ENCODE results near the gene SLC2A1.

SLC2A1 gene

DNA sequence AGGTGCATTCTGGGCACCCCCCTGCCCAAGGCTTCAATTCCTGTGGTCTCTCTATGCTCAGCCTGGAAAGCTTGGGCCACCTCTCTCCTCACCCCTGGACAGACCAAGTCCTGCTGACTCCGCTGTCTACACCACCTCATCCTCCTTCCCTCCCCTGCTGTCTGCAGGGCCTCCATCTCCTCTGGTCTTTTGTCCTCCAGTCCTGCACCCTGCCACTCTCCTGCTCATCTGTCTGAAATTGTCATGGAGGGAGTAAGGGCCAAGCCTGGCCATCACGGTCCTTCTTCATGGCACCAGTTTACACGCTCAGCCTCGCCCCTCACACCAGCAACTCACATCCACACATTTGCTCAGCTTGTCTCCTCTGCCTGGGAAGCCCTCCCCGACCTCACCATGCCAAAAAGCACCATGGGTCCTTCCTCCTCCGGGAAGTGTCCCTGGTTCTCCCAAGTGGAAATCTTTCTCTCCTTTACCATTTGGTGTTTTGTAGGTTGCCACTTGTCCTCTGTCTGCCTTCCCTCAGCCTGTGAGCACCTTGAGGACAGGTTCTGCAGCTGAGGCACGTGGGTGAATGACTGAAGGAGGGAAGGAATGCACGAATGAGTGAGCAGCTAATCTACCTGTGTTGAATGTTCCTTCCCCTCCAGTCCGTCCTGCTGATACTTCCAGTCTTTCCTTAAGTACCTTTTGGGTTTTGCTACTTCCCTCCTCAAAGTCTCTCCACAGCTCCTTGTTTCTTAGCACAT lies 2.1 kb upstream of the SLC2A1 start:
- no peak for DNase-seq (ENCODE audit: low read depth in 3 of 3)

DNA sequence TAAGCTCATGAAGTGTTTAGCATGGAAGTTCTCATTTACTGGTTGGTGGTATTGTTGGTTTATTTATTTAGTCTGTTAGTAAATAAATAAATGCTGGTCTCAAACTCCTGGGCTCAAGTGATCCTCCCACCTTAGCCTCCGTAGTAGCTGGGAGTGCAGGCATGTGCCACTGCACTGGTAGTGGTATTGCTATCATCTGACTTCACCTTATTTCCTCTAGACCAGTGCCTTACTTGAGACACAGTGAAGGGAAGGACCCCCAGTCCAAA lies 1.4 kb upstream of the SLC2A1 start:
- DNase-seq (ENCODE audit: low read depth in 3 of 3): no peak

DNA sequence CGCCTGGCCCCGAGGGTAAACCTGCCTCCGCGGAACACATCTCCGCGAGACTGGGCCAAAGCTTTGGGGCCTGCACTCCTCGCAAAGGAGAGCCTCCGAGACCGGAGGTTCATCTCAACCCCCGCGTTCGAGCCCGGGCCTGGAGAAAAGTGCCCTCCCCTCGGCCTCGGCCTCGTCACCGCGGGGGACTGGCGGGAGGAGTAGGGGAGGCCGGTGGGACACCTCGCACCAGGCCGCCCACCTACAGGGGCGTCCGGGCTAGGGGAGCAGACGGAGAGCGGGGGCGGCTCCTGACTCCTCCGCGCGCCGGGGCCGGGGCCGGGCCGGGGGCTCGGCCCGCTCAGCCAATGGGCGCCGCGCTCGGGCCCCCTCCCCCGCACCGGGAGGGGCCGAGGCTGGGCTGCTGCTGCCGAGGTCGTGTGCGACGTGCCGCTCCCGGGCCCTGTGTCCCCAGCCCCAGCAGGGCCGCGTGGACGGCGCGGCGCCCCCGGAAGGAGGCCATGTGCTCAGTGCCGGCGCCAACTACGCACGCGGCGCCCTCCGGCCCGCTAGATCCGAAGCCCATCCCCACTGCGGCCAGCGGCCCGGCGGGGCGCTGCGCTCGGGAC lies 684 bp downstream of the SLC2A1 start:
- peak; percentile 39 to 60 (median 57) for DNase-seq (ENCODE audit: low read depth in 3 of 3)

DNA sequence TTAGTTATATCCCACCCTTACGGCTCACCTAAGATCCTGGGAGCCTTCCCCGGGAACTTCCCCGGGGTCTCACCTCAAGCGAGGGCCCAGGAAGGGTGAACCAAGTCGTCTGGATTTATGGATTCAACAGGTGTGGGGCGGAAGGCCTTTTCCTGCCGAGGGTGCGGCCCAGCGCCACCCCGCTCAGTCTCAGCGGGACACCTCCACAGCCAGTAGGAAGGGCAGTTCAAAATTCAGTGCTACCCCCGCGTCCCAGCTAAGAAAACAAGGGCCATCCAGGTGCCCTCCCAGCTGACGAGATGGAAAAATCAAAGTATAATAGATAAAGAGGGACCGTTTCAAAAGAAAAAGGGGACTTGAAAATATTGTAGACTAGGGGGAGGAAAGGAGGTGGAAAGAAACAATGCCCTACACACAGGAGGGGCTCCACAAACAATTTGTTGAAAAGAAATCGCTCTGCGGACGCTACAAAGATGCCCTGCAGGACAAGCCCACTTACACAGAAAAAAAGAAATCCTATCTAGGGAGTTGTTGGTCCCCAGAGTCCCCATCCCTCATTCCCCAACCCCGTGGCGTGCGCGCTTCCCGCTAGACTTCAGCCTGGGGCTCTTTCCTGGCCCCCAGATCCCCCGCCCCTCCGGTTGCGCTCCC lies 1.3 kb downstream of the SLC2A1 start:
- no peak for DNase-seq (ENCODE audit: low read depth in 3 of 3)

DNA sequence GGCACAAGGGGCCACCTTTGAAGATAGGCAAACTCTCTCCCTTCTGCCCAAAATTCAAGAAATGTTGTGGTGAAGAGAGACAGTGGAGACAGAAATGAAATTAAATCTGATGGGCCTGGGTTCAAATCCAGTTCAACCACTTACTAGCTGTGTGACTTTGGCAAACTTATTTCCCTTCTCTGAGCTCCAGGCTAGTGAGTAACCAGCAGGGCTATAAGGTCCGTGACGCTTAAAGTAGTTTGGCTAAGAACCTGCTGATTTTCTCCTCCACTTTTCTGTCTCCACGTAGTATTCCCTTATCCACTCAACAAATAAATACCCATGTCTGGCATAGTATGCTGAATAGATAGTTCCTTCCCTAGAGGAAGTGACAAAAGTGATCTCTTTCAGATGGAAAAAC lies 1.9 kb downstream of the SLC2A1 start:
- DNase-seq (ENCODE audit: low read depth in 3 of 3): no peak

DNA sequence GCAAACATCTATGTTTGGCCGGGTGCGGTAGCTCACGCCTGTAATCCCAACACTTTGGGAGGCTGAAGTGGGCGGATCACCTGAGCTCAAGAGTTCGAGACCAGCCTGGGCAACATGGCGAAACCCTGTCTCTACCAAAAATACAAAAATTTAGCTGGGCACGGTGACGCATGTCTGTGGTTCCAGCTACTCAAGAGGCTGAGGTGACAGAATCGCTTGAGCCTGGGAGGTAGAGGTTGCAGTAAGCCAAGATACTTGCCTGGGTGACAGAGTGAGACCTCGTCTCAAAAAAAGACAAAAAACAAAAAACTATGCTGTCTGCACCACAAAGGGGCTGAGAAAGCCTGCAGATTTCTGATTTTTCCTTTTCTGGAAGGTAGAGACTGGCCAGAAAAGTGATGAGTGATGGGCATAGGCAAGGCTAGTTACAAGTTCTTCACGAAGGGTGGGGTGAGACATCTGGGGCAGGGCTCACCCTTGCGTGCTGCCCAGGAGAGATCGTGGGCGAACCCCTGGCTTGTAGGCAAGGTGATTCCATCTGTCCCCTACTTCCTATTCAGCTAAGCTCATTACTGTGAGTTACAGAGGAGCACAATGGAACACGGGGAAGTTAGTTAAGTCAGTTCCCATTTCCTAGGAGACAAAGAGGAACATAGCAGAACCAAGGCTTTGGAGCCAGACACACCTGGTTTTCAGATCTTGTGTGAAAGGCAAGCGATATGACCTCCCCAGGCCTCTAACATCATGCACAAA lies 3.2 kb downstream of the SLC2A1 start:
- no peak for DNase-seq (ENCODE audit: low read depth in 3 of 3)

DNA sequence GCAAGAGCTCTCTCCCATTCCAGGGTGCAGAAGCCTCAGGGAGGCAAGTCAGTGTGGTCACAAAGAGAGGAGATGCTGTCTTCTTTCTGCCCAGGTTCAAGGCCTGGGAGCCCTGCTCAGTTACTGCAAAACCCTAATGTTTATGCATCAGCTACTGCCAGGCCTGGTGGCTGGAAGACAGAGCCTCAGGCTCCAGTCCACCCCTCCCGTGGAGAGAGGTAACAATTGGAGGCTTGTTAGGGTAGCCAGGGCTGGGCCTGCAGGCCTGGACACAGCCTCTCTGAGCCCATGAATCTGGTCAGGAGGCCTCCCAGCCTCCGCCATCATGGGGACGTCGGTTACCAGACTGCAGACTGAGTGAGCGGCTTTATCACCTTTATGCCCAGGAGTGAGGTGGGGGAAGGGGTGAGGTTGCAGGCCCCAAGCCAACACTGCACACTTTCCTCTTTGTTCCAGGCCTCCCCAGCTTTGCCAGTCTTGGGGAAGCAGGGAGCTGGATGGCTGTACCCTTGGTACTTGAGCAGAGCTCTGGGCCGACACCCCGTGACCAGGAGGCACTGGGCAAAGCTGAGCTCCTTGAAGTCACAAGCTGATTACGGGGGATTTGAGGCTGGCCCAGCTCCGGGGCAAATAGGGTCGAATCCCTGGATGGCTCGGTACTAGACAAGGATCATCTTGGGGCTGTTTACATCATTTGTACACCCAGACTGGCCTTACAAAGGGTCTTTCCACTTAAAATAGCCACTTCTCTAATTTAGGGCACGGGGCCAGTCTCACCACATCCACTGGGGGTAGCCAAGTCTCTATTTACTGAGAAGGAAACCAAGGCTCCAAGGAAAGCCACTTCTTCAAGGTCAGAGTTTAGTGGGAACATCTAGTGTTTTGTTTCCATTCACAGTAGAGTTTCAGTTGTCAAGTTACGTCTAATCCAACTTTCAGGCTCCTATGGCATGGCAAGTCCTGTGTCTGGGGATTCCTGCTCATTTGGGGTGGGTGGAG lies 5.2 kb downstream of the SLC2A1 start:
- DNase-seq (ENCODE audit: low read depth in 3 of 3): no peak

DNA sequence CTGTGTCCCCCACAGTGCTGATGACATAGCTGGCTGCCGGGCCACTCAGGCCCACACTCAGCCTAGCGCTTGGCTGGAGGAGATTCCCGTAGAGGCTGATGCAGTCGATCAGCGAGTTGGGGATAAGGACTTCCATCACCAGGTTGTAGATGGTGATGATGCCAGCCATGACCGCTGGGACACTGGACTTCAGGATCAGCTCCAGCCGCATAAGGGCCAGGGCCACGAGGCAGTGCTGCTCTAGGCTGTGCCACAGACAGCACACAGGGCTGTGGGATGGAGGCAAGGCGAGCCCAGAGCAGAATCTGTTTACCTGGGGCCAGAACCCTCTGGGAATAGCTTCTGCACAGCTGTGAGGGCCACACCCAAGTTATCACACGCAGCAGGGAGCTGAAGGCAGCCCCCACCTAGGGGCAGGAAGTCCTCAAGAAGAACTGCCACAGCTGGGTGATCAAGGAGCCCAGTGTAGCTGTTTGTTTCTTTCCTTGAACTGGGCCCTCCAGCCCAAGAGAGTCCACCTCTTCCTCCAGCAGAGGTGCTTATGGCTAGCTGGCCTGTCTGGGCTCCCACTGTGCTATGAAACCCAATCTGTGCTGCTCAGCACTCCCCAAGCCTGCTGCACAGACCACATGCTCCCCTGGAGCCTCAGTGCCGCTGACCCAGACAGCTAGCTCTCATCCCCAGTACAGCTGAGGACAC lies 6.2 kb downstream of the SLC2A1 start:
- no peak for DNase-seq (ENCODE audit: low read depth in 3 of 3)

DNA sequence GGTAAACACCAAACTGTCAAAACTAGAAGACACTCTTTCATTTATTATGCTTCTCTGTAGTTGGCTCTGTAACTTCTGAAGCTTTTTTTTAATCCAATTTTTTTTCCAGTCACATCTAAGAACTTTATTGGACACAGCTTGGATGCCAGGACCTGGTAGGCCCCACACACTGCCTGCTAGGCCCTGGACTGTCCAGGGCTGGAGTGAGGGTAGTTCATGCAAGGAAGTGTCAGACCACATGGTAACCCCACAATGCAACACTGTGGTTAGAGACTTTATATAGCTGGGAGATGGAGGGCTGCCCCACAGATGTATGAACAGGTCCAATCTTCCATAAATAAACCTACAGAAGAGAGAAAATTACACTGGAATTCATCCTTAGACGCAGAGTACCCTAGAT lies 7.1 kb downstream of the SLC2A1 start:
- DNase-seq (ENCODE audit: low read depth in 3 of 3): no peak

DNA sequence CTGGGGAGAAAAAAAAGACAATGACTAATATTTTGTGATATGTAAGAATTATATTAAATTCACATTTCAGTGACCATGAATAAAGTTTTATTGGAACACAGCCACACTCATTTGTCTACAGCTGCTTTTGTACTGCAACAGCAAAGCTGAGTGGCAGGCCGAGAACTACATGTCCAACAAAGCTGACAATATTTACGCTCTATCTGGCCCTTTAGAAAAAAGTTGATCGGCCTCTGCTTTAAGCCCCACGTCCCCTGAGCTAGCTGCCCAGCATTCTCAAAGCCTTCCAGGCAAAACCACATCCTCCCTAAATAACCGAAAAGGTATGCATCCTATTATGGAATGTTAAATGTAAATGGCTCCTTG lies 8.6 kb downstream of the SLC2A1 start:
- no peak for DNase-seq (ENCODE audit: low read depth in 3 of 3)

DNA sequence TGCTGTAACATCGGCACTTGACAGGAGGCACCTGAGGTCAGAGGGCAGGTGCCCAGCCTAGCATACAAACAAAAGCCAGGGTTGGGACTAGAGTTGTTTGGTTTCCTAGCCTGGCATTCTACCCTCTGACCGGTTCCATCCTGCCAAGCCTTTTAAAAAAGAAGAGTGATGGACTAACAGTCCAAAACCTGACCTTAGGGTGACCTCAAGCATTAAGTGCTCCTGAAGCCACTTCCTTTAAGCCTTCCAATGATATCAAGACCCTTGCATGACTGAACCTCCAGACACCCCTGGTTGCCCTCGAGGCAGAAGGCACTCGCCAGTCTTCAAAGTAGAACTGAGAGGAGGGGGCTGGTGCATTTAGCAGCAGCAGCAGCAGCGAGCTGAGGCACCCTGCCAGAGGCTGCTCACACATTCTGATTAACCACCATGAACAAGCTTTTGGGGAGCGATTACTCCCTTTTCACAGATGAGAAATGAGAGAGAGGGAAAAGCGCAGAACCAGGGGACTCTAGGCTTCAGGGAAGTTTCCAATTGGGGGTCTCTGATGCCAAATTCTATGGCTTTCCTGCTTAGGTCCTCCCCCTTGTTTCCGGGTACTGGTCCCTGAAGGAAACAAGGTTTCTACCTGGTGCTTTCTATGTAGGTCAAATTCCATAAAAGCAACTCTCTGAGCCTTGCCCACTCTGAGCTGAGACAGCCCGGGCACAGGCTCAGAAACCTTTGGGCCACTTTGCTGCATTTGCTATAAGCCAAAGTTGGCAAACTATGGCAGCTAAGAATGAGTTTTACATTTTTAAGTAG lies 9.2 kb downstream of the SLC2A1 start:
- no peak for DNase-seq (ENCODE audit: low read depth in 3 of 3)

DNA sequence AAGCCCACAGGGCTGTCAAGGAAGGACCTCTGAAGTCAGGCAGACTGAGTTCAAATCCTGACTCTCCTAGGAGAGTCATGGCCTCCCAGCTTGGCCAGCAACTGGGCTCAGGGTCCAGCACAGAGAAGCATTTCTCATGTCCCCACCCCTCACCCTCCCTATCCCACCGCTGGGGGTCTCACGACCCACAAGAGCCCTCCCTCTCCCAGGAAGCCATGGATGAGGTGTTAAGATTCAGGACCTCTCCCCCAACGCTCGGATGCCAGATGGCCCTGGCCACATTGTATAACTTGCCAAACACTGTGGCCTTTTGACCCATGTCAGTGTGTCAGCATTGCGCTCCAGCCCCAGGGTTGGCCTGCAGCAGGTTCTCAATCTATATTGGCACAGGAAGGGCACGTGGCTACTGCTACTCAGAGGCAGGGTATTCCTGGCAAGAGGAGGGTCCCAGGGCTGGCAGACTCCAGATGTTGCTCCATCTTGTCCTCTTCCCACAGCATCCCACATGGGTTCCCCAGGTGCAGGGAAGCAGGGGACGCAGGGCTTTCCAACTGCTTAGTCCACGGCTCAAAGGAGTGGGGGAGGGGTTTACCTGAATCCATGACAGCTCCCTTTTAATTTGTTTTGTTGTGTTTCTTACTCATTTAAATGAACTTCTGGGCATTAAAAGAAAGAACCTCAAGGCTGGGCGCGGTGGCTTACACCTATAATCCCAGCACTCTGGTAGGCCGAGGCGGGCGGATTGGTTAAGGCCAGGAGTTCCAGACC lies 10.5 kb downstream of the SLC2A1 start:
- no peak for DNase-seq (ENCODE audit: low read depth in 3 of 3)

DNA sequence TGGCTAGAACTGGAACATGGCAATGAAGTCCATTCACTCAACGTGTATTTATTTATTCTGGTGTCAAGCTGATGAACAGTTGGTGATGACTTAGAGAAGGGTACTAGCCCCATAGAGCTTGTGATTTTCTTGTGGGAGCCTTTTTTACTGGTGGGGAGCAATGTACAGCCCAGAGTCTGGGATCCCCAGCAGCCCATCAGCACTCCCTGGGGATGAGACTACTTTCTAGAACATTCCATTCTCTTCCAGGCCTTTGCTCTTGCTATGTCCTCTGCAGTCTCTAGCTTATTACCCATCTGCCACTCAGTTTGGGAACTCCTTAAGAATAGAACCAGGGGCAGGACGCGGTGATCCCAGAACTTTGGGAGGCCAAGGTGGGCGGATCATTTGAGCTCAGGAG lies 11.6 kb downstream of the SLC2A1 start:
- no peak for DNase-seq (ENCODE audit: low read depth in 3 of 3)

DNA sequence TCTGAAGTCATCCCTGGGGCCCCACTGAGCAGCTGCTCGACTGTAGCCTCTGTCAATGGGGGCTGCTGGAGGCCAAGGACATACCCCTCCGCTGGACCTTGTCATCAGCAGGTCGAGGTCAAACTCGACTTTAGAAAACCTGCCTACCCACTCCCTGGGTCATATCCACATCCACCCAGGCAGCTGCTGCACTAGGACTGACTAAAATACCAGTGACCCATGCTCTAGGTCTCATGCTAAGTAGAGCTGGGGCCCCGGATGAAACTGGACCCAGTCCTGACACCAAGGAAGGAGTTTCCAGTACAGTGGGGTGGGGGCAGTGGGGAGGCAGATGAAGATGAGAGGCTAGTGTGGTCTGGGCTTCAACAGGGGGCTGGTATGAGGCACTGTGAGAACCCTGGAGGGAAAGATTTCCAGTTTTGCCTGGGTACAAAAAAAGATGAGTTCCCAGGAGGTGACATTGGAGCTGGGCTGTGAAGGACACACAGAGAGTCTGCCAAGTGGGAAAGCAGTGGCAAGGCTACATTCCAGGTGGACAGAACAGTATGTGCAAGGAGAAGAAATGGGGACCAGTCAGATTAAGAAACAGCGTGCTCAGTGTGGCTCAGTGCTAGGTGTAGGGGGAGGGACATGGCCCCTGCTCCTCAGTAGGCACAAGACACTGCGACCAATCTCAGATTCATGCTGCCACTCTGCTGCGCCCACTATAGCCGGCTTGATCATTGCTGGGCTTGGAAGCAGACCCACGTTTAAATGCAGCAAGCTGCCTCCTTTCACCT lies 12.4 kb downstream of the SLC2A1 start:
- no peak for DNase-seq (ENCODE audit: low read depth in 3 of 3)

DNA sequence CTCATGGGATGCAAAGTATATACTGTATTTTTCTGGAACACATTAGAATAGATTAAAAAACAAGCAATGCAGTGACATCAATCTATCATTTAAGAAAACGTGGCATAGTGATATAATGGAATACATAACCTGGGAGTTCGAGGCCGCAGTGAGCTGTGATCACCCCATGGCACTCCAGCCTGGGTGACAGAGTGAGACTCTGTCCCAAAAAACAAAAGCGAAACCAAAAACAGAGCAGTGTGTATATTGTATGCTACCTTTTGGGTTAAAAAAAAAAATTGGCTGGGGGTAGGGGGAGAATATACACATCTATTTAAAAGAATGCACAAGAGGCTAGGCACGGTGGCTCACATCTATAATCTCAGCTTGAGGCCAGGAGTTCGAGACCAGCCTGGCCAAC lies 13.5 kb downstream of the SLC2A1 start:
- no peak for DNase-seq (ENCODE audit: low read depth in 3 of 3)

DNA sequence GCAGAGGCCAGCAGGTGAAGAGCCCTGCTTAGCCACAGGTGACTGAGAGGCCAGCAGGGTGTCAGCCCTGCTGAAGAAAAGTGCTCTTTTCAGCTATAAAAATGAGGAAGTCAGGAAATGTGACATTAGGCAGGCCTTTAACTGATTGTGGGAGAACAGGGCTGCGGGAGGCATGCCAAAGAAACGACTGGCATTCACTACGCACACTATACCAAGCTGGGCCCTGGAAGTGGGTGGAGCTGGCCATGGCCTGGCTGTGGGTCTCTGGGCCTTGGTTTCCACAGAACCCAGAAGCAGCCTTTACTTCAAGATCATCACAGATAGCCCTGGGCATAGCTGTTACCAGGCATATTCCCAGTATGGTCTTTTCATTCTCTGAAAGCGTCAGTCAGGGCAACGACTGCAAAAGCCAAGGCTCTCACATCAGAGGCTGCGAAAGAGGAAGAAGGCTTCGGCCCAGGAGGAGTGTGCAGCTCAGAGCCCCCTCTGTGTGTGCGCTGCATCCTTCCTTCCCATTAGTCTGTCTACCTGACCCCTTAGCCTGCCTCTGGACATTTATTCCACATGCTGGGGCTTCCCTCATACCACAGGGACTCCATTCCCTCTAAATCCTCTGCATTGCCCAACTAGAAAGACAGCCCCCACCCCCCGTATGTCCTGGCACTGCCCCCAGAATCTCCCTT lies 14.3 kb downstream of the SLC2A1 start:
- no peak for DNase-seq (ENCODE audit: low read depth in 3 of 3)

DNA sequence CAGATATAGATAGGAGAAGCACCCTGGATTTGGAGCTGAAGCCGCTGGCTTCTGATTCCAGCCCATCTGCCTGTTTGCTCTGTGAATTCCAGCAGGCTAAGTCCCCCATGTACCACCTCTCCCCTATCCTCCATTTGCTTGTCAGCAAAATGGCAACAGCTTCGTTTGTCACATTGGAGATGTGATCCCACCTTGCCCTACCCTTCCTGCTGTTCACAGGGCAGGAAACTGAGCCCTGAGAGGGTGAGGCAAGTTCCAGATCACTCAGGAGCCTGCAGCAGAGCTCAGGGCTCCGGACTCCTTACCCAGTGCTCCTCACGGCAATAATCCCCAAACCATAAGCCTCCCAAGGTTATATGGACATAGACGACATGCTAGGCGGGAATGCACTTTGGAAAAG lies 14.9 kb downstream of the SLC2A1 start:
- no peak for DNase-seq (ENCODE audit: low read depth in 3 of 3)

DNA sequence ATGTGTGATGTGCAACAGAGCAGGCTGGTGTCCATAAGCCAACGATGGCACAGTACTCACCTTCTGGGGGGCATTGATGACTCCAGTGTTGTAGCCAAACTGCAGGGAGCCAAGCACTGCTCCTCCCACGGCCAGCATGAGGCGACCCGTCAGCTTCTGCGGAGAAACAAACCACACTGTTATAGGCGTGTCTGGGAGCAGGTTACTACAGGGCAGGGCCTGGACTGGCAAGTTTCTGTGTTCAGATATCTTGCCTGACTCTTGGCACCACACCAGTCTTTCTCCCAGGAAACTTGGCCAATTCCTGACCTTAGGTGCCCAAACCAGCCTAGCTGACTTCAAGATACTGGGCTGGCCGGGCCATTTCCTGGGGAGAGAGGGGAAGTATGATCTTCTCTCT lies 15.5 kb downstream of the SLC2A1 start:
- no peak for DNase-seq (ENCODE audit: low read depth in 3 of 3)

Data from stimulated activated CD4-positive, alpha-beta T cell treated with anti-CD3 and anti-CD28 coated beads, TNF-alpha, amount 100 ng/mL, for 4 hours (primary cell).